Cardiac muscle cell (in vitro differentiated cells and primary cell): ENCODE measurements around the gene ADSS2. TPM values are rescaled to one million over a fixed set of nuclear protein-coding genes. Genes with fewer than 3 reads are reported as not detected.

Source experiments
- DNase-seq, 2 donors: peaks; one replicate each; pipeline versions ENCODE4 v3.0.0 to v3.0.0-alpha.2; 2010 to 2017; ENCODE audit warnings: low read depth in 1 of 2, low spot score in 1 of 2
- H3K27ac ChIP-seq: fragments of 200-600 bp; sonication (generic); 2 replicates; pipeline ENCODE4 v1.5.1; 2016
- H3K27me3 ChIP-seq: fragments of 200-600 bp; sonication (generic); 2 replicates; pipeline ENCODE4 v1.6.0; 2016; ENCODE audit warnings: control low read depth
- H3K36me3 ChIP-seq: fragments of 200-600 bp; sonication (generic); 2 replicates; pipeline ENCODE4 v1.5.1; 2016; ENCODE audit warnings: control low read depth
- H3K4me1 ChIP-seq: fragments of 200-600 bp; sonication (generic); 2 replicates; pipeline ENCODE4 v1.8.1; 2017; ENCODE audit warnings: low read depth, mild to moderate bottlenecking, mixed run types
- H3K4me3 ChIP-seq: fragments of 200-600 bp; sonication (generic); 2 replicates; pipeline ENCODE4 v1.5.1; 2016; ENCODE audit warnings: mild to moderate bottlenecking
- H3K9me3 ChIP-seq: fragments of 200-600 bp; sonication (generic); 2 replicates; pipeline ENCODE4 v1.5.1; 2017; ENCODE audit warnings: low read depth, mild to moderate bottlenecking, control low read depth
- polyA plus RNA-seq: library from polyadenylated mRNA; unstranded; fragments of >200 nt; fragmentation: Nextera tagmentation; extraction: Ambion mirVana; gene quantifications from 2 replicates; pipeline ENCODE4 v1.2.1, GENCODE V29; 2016
- total RNA-seq: library from RNA; depleted of rRNA; stranded (reverse); fragments of >200 nt; gene quantifications from 2 replicates; pipeline ENCODE4 v1.2.3, GENCODE V29; 2016
- TF ChIP-seq, protein P1 (sequence below): IDR thresholded peaks from 2 replicates; pipeline ENCODE4 v1.5.1; 2012; ENCODE audit warnings: low read depth, mild to moderate bottlenecking, low read length

Gene ADSS2
- total and polyA plus RNA-seq, 2 experiments from 2014 or later: 12.8 to 22.8 TPM

DNA sequence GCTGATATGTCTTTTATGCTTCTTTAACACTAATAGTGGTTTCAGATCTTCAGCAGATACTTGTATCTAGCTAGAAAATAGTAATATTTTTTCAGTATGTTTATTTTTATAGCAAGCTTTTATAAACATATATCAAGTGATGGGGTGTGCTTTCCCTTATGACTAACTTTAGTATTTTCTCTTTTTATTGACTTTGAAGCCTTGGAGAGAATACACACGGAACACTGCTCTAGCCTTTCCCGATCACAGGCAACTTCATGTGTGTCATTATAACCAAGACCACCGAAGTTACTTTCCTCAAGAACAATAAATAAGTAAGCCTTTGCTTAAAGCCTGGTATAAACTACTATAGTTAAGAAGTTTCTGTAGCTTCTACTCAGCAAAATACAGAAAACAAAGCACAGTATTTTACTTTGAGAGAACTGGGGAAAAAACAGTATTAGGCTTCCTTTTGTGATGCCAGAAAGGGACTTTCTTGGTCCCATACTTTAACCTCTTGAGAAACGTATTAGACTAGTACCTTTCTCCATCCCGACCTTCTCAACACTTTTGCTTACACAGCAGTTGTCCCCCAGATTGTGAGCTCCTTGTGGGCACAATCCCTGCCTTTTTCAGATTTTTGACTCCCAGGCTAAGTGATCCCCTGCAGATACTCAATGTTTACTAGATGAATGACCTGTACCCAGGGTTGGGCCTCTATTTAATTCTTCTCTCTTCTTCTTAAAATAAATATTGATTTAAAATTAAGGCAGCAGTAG is 3.3 kb downstream of the ADSS2 start:
- no peaks in the 10 kb centered on the region for H3K27me3 ChIP-seq
- H3K4me1 ChIP-seq: peaks cover 27% of the 10 kb centered on the region
- no peaks in the 10 kb centered on the region for H3K36me3 ChIP-seq
- TF ChIP-seq, protein P1, sequence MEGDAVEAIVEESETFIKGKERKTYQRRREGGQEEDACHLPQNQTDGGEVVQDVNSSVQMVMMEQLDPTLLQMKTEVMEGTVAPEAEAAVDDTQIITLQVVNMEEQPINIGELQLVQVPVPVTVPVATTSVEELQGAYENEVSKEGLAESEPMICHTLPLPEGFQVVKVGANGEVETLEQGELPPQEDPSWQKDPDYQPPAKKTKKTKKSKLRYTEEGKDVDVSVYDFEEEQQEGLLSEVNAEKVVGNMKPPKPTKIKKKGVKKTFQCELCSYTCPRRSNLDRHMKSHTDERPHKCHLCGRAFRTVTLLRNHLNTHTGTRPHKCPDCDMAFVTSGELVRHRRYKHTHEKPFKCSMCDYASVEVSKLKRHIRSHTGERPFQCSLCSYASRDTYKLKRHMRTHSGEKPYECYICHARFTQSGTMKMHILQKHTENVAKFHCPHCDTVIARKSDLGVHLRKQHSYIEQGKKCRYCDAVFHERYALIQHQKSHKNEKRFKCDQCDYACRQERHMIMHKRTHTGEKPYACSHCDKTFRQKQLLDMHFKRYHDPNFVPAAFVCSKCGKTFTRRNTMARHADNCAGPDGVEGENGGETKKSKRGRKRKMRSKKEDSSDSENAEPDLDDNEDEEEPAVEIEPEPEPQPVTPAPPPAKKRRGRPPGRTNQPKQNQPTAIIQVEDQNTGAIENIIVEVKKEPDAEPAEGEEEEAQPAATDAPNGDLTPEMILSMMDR: no peak
- no peak overlapping the region for H3K27ac ChIP-seq
- DNase-seq: no peak
- H3K4me3 ChIP-seq: no peak overlapping the region
- no peaks in the 10 kb centered on the region for H3K9me3 ChIP-seq

- TF ChIP-seq, protein P1: no peak
- Histone ChIP-seq H3K36me3 (no peaks in the 10 kb centered on the region), H3K27me3 (no peaks in the 10 kb centered on the region), H3K4me1 (peaks cover 27% of the 10 kb centered on the region), H3K9me3 (no peaks in the 10 kb centered on the region), H3K4me3 (no peak overlapping the region), H3K27ac (no peak overlapping the region)
- no peak for DNase-seq
These were observed 4.2 kb downstream of the ADSS2 start for GRCh38 chr1:244447552-244447951.

DNA sequence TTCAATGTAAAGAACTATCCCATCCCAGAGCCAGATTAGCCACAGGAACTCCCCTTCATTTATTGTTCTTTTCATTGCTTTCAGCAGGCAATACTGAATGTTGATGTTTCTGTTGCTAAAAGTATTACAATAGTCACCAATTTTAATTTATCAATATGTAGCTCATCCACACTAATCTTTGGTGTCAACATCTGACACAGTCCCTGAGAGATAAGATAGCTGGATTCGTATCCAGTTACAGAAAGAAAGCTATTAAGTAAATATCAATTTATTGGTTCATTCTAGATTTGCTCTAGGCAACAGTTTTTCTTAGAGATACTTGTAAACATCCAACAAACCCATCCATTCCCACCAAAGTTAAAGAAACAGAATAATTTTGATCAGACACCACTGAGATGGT is 4.7 kb downstream of the ADSS2 start:
- H3K27me3 ChIP-seq: no peaks in the 10 kb centered on the region
- H3K9me3 ChIP-seq: no peaks in the 10 kb centered on the region
- H3K27ac ChIP-seq: no peak overlapping the region
- DNase-seq: no peak
- H3K4me1 ChIP-seq: peaks cover 27% of the 10 kb centered on the region
- TF ChIP-seq, protein P1: no peak
- no peaks in the 10 kb centered on the region for H3K36me3 ChIP-seq
- no peak overlapping the region for H3K4me3 ChIP-seq

DNA sequence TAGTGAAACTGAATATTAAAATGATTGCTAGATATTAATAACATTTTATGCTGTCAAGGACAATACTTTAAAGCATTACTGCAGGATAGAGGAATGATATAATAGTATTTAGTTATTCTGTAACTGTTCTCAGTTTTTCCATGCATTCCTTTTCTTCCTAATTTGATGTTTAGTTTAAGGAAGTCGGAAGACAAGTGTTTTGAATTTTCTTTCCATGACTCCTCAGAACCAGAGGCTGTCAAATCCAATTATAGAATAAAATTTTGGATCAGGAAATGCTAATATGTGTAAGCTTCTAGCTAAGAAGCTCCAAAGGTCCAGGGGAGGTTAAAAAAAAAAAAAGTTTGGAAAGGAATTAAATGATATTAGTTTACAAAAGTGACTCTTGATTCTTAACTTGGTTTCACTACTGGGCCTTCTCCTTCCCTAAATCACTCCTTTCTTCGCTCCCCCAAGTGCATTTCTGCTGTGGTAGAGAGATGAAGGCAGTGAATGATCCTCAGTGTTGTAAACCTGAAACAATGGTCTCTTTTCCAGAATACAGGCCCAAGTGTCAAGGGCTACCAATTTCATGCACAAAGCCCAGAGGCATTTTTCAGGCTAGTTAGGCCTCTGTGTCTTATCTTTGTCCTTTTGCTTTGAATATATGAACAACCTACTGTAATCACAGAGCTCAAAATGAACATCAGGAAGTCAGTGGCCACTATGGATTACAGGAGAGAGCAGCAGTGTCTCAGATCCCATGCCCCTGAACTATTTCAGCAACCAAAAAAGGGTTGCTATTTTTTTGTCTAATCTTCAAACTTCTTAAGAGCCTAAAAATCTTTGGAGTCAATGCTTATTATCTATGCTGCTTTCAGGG is 6.2 kb downstream of the ADSS2 start:
- Histone ChIP-seq H3K9me3 (no peaks in the 10 kb centered on the region), H3K4me3 (no peak overlapping the region), H3K27ac (peak overlapping the region; percentile 5), H3K36me3 (no peaks in the 10 kb centered on the region), H3K27me3 (no peaks in the 10 kb centered on the region), H3K4me1 (peaks cover 27% of the 10 kb centered on the region)
- TF ChIP-seq, protein P1: no peak
- no peak for DNase-seq

- Histone ChIP-seq H3K36me3 (no peaks in the 10 kb centered on the region), H3K9me3 (no peaks in the 10 kb centered on the region), H3K27me3 (no peaks in the 10 kb centered on the region), H3K4me3 (no peak overlapping the region), H3K4me1 (peaks cover 22% of the 10 kb centered on the region), H3K27ac (no peak overlapping the region)
- DNase-seq: no peak
- TF ChIP-seq, protein P1: no peak
These were observed 6.9 kb downstream of the ADSS2 start for GRCh38 chr1:244444854-244445253.
